ENCODE results near the gene TESK1.
A peak's percentile ranks its signal among the peaks of the same experiment; 100 is the strongest.

TESK1 gene

GRCh38 chr9:35619800-35620158 lies 14.7 kb downstream of the TESK1 start:
- TF ChIP-seq POLR2AphosphoS5 (IDR thresholded peaks at IDR 0.05; ENCODE audit: low read depth) = peak; percentile 39; the same call in 1 of the 2 replicates
- TF ChIP-seq CTCF (IDR thresholded peaks at IDR 0.05; ENCODE audit: insufficient read depth, low read length) = no peak
- TF ChIP-seq, protein P1, sequence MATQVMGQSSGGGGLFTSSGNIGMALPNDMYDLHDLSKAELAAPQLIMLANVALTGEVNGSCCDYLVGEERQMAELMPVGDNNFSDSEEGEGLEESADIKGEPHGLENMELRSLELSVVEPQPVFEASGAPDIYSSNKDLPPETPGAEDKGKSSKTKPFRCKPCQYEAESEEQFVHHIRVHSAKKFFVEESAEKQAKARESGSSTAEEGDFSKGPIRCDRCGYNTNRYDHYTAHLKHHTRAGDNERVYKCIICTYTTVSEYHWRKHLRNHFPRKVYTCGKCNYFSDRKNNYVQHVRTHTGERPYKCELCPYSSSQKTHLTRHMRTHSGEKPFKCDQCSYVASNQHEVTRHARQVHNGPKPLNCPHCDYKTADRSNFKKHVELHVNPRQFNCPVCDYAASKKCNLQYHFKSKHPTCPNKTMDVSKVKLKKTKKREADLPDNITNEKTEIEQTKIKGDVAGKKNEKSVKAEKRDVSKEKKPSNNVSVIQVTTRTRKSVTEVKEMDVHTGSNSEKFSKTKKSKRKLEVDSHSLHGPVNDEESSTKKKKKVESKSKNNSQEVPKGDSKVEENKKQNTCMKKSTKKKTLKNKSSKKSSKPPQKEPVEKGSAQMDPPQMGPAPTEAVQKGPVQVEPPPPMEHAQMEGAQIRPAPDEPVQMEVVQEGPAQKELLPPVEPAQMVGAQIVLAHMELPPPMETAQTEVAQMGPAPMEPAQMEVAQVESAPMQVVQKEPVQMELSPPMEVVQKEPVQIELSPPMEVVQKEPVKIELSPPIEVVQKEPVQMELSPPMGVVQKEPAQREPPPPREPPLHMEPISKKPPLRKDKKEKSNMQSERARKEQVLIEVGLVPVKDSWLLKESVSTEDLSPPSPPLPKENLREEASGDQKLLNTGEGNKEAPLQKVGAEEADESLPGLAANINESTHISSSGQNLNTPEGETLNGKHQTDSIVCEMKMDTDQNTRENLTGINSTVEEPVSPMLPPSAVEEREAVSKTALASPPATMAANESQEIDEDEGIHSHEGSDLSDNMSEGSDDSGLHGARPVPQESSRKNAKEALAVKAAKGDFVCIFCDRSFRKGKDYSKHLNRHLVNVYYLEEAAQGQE (IDR thresholded peaks at IDR 0.05; ENCODE audit: insufficient replicate concordance, low read depth) = peak; percentile 8
- no peak for TF ChIP-seq GABPA (IDR thresholded peaks at IDR 0.05; ENCODE audit: low read depth)
- TF ChIP-seq SPI1 (IDR thresholded peaks at IDR 0.05; ENCODE audit: borderline replicate concordance, low read depth) = no peak
- DNase-seq (ENCODE audit: low read depth in 1 of 2, low spot score in 1 of 2) = peak in 1 of 2 experiments; percentile 65
- peak overlapping the region; percentile 57 for H3K27ac ChIP-seq (replicated peaks)
- H3K4me3 ChIP-seq (replicated peaks; ENCODE audit: insufficient read depth, low read length) = no peak overlapping the region
- no peaks in the 10 kb centered on the region for H3K27me3 ChIP-seq (ENCODE audit: insufficient read depth, poor library complexity, severe bottlenecking)

DNA sequence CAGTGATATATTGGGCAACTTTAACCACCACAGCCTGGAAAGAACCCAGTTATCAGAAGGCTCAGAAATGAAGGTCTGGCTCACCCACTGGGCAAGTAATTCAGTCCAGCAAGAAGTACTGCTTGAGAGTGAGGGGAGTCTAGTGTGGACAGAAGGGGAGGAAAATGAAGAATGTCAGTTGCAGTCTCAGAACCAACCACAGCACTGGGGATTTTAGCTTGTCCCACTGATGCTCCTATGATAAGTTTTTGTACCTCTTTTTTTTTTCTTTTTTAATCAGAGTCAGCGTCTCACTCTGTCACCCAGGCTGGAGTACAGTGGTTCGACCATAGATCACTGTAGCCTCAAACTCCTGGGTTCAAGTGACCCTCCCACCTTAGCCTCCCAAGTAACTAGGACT lies 22.5 kb downstream of the TESK1 start:
- Histone ChIP-seq H3K27ac (replicated peaks) (no peak overlapping the region), H3K4me3 (replicated peaks; ENCODE audit: insufficient read depth, low read length) (no peak overlapping the region), H3K27me3 (ENCODE audit: insufficient read depth, poor library complexity, severe bottlenecking) (no peaks in the 10 kb centered on the region)
- DNase-seq (ENCODE audit: low read depth in 1 of 2, low spot score in 1 of 2) = no peak
- no peak for TF ChIP-seq SPI1 (IDR thresholded peaks at IDR 0.05; ENCODE audit: borderline replicate concordance, low read depth)
- TF ChIP-seq, protein P1 (IDR thresholded peaks at IDR 0.05; ENCODE audit: insufficient replicate concordance, low read depth) = no peak
- no peak for TF ChIP-seq GABPA (IDR thresholded peaks at IDR 0.05; ENCODE audit: low read depth)
- no peak for TF ChIP-seq CTCF (IDR thresholded peaks at IDR 0.05; ENCODE audit: insufficient read depth, low read length)
- TF ChIP-seq POLR2AphosphoS5 (IDR thresholded peaks at IDR 0.05; ENCODE audit: low read depth) = no peak

DNA sequence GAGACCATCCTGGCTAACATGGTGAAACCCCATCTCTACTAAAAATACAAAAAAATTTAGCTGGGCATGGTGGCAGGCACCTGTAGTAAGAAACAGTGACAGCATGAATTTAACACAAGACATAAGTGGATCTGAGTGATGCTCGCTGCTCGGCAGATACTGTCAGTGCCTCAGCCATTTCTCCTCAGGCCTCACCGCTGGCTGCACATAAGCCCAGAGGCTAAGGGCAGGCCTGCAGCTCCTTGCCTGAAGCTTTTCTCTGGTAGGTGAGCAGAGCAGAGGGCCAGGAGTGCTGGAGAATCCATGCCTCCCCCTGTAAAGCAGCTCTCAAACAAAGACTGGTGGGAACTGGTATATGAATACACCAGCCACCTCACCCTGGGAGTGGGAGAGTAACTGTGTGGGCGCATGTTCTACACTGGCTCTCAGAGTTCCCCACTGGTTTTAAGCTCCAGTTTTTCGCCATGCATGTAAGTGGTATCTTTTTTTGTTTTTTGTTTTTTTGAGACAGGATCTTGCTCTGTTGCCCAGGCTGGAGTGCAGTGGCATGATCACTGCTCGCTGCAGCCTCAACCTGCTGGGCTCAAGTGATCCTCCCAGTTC lies 23.4 kb downstream of the TESK1 start:
- H3K27ac ChIP-seq (replicated peaks) = no peak overlapping the region
- DNase-seq (ENCODE audit: low read depth in 1 of 2, low spot score in 1 of 2) = no peak

More for the DNA sequence above, 23.4 kb downstream of the TESK1 start:
- no peak overlapping the region for H3K4me3 ChIP-seq (replicated peaks; ENCODE audit: insufficient read depth, low read length)
- no peaks in the 10 kb centered on the region for H3K27me3 ChIP-seq (ENCODE audit: insufficient read depth, poor library complexity, severe bottlenecking)
- TF ChIP-seq POLR2AphosphoS5 (IDR thresholded peaks at IDR 0.05; ENCODE audit: low read depth) (no peak), SPI1 (IDR thresholded peaks at IDR 0.05; ENCODE audit: borderline replicate concordance, low read depth) (no peak), GABPA (IDR thresholded peaks at IDR 0.05; ENCODE audit: low read depth) (no peak), CTCF (IDR thresholded peaks at IDR 0.05; ENCODE audit: insufficient read depth, low read length) (no peak)
- TF ChIP-seq, protein P1 (IDR thresholded peaks at IDR 0.05; ENCODE audit: insufficient replicate concordance, low read depth) = no peak
